Inflammatory macrophage treated with lipopolysaccharide for 4 hours (primary cell): ENCODE measurements around the gene PNKP.

Experiments used
- DNase-seq: peaks from one replicate; pipeline ENCODE4 v3.0.0-alpha.2; 2020

Gene PNKP

DNA sequence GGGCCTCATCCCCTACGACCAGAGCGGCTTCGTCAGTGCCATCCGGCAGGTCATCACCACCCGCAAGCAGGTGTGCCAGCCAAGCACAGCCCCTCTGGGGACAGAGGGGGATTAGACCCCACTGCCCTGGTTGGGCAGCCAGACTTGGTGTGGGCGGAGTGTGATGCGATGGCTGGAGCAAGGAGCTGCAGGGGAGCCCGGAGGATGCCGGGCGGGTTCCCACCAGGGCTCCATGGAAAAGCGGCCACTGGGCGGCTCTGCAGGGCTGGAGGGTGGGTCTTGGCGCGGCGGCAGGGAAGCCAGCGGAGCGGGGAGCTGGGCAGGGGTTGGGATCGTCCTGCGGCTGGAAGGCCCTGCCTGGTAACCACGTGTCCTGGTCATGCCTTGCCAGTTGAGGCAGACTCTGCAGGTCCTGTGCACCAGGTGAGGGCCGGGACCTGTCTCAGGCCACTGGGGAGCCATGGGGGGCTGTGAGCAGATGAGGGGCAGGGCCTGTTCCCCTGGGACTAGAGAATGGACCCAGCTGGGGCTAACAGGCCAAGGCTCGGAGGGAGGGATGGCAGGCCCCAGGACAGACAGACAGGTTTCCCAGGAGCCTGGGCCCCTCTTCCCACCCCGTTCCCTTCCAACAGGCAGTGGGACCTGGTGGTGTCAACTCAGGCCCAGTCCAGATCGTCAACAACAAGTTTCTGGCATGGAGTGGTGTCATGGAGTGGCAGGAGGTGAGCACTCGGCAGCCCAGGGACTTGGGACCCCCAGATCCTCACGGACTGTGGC lies 10.1 kb downstream of the PNKP start:
- DNase-seq, result no peak

DNA sequence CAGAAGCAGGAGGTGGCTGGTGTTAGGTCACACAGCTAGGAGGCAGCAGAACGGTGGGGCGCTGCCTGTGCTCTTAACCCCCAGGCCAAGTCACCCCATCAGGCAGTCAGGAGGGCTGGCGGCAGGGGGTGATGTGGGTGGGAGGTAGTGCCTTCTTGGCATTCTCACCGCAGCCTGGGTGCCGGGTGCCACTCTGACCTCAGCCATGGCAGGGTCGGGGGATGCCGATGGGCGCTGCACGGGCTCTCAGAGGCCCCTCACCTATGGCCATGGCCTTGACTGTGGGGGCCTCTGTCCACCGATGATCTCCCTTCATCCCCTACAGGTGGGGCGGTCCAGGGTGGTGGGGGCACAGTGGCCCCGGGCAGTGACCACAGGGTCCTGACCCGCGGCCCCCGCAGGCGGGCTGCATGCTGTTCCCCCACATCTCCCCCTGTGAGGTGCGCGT lies 10.8 kb downstream of the PNKP start:
- no peak for DNase-seq

DNA sequence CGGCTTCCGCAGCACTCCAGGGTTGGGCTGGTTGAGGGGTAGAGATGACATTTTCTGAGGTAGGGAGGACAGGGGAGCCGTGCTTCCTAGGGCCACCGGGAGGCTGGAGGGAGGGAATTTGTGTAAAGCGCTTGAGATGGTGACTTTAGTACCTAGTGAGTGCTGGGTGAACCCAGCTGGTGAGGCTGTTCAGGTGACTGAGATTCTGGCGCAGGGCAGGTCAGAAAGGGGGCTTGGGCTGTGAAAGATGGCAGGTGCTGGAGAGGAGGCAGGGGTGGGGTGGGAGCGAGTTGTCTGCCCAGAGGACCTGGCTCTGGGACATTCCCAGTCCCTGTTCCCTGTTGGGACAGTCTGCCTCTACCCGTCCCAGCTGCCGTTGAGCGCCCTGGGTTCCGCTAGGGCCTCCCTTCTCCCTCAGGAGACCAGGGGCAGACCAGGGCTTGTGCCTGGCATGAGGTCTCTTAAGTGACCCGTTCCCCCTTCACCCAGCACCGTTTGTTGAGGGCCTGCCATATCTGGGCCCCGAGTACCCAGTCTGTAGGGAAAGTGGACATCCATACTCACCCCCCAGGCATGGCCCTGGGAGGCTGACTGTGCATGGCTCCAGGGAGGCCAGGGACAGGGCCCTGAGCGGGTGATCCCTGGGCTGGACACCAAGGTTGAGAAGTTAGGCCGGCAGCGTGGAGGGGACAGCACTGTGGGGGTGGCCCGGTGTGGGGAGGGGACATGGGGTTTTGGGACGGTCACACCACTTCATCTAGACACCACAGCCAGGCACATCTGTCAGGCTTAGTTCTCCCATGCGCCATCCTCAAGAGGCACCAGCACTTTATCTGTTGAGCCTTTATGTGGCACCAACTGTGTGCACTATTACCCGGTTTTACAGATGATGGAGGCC lies 11.5 kb downstream of the PNKP start:
- no peak for DNase-seq

DNA sequence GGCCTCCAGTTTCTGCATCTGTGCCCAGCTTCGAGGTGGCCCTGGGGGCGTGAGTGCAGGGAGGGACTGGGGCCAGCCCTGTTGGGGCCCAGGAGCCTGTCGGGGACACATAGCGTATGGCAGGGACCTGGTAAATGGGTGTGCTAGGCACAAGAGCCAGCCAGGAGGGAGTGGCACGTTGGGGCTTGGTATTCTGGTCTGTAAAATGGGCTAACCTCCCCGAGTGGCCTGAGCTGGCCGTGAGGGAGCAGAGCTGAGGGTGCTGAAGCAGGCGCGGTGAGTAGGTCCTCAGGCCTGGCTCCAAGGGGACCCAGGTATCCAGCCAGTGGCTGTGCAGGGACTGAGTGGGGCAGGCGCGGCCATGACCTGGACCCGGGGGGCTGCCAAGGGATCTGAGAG lies 12.1 kb downstream of the PNKP start:
- no peak for DNase-seq

DNA sequence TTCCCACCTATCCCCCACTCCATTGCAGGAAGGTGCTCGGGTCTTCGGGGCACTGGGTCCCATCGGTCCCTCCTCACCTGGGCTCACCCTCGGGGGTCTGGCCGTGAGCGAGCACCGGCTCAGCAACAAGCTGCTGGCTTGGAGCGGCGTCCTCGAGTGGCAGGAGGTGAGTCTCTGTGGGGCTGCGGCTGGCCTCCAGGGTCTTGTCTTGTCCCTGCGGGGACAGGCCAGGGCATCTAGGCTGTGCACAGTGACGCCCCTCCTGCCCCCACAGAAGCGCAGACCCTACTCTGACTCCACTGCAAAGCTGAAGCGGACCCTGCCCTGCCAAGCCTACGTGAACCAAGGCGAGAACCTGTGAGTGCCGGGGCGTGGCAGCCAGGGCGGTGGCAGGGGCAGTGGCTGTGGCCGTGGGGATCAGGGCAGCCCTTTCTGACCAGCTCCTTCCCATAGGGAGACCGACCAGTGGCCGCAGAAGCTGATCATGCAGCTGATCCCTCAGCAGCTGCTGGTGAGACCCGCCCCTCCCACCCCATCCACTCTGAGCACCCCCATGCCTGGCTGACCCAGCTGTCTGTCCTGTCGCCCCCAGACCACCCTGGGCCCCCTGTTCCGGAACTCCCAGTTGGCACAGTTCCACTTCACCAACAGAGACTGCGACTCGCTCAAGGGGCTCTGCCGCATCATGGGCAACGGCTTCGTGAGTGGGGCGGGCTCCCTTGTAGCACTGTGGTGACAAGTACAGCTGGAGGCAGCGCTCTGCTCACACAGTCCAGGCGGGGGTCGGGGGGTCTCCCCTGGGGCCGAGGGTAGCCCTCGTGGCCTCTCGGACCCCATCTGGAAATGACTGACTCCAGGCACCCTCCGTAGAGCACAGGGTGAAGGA lies 12.8 kb downstream of the PNKP start:
- DNase-seq, result no peak

DNA sequence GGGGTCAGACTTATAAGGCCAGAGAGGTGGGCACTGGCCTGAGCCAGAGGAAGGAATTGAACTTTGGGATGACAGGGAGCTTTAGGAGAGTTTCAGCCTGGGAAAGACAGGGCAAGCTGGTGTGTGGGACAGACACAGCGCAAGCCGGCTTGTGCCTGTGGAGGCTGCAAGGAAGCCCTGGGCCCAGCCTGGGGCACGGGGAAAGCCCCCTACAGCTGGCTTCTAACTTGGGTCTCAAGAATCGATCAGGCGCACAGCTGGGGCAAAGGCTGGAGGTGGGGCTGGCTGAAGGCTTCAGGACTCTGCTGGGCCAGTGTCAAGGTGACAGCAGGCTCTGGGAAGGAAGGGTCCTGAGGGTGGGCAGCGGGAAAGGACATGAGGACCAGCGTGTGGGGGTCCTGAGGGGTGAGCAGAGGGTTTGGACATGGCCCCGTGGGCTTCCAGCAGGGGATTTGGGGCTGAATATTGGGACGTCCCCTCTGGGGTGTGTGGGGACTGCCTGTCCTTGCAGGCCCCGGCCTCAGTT lies 13.5 kb downstream of the PNKP start:
- no peak for DNase-seq

DNA sequence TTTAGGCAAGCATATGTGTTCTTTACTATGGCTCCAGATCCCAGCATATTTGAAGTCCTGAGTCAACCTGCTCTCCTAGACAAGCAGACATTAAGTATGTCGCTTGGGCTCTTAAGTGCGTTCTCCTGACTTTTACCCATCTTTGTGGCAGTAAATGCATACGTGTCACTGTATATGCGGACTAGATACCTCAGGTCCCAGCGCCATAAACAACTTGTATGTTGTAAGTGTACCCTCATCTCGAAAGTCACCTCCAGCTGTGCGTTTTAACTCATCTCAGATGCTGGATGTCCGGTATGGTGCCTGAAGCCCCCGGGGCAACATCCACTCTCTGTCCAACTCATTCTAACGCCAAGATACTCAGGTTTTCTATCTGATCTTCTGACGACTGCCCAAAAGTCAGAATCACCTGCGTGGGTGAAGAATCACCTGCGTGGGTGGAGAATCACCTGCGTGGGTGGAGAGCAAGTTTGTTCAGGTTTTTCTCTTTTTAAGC lies 14.7 kb downstream of the PNKP start:
- DNase-seq, result no peak

DNA sequence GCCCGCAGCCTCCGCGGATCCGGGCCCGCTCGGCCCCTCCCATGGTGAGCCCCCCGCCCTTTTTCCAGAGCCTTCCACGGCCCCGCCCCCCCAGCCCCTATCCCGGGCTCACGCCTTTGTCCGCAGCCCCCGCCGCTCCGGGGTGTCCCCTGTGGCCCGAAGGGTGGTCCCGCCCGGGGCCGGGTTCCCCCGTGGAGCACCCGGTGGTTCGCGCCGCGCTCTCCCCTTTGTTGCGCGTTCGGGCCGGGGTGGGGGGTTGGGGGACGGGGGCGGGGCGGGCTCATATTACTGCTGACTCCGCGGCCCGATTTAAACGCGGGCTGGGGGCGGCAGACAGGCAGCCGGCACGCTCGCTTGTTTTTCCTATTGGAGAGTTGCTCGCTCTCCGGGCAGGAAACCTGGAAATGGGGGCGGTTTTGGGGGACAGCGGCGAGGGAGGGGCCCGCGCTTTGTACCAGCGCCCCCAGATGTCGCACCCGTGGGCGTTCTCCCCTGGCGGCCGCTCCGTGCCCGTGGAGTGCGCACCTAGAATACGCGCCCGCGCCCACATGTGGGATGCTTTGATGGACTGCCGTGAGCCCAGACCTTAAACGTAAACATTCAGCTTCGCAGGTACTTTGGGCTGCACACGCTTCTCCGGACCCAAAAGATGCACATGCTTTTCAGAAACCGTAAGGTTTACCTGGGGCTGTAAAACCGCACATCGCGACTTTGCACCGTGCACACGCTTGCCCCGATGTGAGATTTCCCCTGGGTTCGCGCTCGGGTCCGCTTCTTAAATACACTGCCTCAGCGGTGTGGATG lies 15.7 kb downstream of the PNKP start:
- no peak for DNase-seq

DNA sequence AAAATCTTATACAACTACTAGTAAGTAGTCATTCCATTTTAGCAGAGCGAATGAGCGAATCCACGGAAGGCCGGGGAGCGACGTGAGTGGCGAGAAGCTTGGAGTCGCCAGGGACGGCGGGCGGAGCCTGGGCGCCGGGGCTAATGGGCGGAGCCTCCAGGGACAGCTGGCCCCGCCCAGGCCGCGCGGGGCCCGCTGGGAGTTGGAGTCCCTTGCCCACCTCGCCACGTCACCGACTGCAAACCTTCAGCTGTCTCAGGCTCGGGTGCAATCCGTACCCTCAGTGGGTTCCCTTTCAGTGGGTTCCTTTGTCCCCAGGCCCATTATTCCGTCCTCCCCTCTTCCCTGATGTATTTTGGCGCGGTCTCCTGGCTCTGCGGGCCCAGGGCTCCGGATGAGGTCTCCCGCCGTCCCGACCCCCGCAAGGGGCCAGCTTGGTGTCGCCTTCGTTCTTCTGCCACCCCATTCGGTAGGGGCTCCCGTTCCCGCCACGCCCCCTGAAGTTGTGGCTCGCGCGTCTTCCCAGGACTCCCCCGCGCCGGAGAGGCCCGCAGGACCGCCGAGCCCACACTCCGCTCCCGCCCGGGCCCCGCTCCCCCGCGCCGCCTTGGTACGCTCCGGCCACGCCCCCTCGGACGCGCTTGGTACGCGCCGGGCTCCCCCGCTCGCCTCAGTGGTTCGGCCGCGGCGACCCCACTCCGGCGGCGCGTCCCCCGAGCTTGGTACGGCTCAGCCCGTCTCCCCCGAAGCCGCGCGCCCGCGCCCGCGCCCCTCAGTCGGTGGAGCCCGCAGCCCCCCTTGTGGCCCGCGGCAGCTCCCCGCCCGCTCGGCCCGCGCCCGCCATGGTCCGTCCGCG lies 16.7 kb downstream of the PNKP start, which contains the start of gene PTOV1:
TSS of gene PTOV1 (plus strand) at position 673 of the 856 bp plus-strand sequence.
- peak; percentile 93 for DNase-seq

DNA sequence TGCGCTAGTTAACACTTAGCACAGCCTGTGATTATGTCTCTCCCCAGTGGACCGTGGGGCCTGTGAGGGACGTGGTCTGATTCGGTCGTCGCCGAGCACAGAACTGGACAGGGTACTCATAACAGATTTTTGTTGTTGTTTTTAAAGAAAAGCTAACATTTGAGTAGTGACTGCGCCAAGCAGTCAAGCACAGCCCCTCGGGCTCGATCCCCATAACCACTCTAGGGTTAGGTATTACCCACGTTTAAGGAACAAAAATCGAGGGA lies 17.2 kb downstream of the PNKP start:
- no peak for DNase-seq

DNA sequence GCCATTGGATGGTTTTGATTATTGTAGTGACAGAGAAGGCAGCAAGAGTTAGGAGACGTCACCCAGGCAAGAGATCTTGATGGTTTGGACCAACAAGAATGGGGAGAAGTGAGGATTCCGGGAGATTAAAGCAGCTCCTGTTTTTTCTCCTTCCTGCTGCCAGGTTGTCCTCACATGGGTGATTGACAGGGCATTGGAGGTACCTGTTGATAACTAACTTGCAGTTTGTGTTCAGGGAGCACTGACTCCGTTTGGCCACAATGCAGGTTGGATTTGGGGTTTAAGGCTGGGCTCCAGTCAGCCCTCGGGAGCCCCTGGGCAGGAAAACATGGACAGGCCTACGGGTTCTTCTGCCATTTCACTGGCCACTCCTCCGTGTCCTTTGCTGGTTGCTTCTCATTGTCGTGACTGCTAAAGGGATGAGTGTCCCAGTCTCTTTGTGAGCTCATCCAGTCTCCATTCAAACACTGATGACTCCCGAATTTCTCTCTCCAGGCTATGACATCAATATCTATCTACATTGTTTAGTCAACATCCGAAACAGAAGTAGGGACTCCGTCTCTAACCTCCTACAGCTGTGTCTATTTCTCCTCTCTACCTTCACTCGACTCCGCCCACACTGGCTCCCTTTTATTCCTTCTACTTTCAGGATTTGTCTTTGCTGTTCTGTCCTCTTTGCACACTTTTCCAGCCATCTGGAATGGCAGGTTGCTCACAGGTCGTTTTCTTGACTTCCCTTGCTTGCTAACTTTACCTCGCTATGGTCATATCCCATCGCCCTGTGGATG lies 17.7 kb downstream of the PNKP start:
- DNase-seq, result no peak

DNA sequence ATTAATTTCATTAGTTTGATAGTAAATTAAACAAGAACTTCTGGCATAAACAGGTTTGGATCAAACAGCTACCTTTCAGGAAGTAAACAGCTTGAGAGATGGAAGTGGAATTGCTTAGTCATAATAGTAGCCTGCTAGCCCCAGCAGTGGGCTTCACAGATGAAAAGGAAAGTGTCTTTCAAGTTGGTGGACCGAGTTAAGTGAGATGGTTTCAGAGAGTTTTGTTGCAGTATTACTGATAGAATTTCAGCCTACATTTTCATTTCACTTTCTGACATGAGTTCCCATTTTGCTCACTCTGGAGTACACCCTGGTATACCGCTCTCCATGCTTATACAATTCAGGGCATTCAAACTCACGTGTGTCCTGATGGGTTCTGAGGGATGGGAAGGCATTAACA lies 18.4 kb downstream of the PNKP start:
- DNase-seq, result peak; percentile 19

DNA sequence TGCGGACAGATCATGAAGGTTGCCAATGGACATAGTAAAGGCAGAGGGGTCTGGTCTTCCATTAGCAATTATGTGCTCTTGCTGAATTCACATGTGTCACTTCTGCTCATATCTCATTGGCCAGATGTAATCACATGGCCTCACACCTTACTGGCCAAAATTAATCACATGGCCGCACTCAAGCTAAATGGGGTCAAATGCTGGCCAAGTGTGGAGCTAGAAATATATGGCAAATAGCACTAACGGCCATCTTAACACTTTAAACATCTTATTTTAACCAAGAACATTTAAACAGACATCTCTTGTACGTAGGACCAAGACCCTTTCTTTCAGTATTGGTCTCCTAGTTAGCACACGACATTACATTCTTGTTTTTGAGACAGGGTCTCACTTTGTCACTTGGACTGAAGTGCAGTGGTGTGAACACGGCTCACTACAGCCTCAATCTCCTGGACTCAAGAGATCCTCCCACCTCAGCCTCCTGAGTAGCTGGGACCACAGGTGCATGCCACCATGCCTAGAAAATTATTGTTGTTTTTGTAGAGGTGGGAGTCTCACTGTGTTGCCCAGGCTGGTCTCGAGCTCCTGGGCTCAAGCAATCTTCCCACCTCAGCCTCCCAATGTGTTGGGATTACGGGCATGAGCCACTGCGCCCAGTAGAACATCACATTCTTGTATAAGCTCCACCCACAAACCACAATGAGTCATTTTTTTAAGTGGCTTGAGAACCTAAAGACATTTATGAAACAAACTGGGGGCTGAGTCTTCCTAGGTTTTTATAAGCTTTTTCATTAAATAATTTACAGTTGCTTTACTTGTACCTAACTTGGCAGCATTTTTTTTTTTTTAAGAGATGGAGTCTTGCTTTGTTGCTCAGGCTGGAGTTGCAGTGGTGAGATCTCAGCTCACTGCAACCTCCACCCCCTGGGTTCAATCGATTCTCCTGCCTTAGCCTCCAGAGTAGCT lies 19.4 kb downstream of the PNKP start:
- peak; percentile 87 for DNase-seq

DNA sequence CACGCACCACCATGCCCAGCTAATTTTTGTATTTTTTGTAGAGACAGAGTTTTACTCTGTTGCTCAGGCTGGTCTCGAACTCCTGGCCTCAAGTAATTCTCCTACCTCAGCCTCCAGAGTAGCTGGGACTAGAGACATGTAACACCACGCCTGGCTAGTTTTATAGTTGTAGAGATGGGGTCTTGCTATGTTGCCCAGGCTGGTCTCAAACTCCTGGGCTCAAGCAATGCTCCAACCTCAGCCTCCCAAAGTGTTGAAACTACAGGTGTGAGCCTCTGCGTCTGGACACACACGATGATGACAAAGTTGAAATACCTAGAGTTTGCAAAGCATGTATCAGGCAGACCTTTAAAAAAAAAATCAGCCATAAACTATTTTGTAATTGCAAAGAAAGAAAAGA lies 21.0 kb downstream of the PNKP start:
- DNase-seq, result no peak

DNA sequence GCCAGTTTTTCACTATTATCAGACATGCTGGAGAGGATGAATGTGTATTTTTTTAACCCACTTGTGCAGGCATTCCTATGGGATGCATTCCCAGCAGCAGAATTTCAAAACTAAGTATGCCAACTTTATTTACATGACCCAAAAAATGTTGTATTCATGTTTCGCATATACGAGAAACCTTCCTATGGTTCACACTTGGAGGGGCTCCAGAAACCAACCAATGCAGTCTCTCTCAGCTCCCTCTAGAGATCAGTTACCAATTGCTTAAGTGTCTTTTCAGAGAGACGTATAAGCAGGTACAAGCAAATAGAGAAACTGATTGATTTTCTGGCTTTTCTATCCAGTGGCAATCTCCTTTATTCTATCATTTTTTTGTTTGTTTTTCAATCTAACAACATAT lies 22.0 kb downstream of the PNKP start:
- no peak for DNase-seq

DNA sequence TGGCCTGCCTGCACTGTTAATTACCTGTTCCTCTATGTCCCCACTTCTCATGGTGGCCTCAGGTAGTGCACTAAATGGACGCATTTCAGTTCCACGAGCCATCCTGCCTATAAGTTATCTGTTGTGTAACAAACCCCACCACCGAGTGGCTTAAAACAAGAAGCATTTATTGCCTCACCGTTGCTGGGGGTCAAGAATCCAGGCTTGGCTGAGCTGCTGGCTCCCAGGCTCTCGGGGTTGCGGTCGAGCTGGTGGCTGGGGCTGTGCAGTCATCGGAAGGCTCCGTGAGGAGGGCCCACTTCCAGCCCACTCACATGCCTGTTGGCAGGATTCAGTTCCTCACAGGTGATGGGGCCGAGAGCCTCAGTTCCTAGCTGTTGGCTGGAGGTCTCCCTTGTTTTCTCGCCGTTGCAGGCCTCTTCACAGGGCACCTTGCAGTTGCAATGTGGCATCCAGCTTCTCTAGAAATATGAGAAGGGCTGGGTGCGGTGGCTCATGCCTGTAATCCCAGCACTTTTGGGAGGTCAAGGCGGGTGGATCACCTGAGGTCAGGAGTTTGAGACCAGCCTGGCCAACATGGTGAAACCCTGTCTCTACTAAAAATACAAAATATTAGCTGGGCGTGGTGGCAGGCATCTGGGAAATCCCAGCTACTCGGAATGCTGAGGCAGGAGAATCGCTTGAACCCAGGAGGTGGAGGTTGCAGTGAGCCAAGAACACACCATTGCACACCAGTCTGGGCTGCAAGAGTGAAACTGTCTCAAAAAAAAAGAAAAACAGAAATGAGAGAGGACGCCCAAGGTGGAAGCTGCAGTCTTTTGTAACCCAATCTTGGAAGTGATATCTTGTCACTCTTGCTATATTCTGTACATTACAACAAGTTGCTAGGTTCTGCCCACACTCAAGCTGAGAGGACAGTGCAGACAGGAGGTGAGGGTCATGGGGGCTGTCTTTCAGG lies 23.0 kb downstream of the PNKP start:
- DNase-seq, result peak; percentile 64

DNA sequence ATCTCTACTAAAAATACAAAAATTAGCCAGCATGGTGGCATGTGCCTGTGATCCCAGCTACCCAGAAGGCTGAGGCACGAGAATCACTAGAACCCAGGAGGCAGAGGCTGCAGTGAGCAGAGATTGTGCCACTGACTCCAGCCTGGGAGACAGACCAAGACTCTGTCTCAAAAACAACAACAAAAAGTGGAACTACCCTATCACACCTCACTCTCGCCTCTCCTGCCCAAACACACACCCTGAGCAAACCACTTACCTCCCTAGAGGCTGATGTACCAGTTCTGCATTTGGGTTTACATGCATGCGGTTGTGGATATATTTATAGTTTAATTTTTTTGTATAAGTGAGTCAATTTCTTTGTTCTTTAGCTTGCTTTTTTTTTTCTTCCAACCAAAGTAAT lies 24.1 kb downstream of the PNKP start:
- DNase-seq, result no peak
